HepG2 (cell line): ENCODE data around the gene TGM2. TPM values are rescaled to one million over a fixed set of nuclear protein-coding genes. Genes with fewer than 3 reads are reported as not detected.

Source experiments
- CBX5 ChIP-seq: sonication (generic); formaldehyde crosslinking; IDR thresholded peaks from 2 replicates; pipeline ENCODE4 v1.4.0; 2020; ENCODE audit warnings: missing genetic modification reagents, borderline replicate concordance
- GATAD2A ChIP-seq: IDR thresholded peaks from 2 replicates; pipeline ENCODE4 v1.6.1; 2016
- HES4 ChIP-seq: sonication (generic); formaldehyde crosslinking; IDR thresholded peaks from 2 replicates; pipeline ENCODE4 v1.9.0; 2021; ENCODE audit warnings: mild to moderate bottlenecking, missing genetic modification reagents, borderline replicate concordance
- MAZ ChIP-seq, 2 experiments: sonication (generic) in 1 of 2; formaldehyde crosslinking in 1 of 2; IDR thresholded peaks; 2 replicates each; pipeline versions ENCODE4 v1.5.0 to v1.6.1; 2012 to 2020; ENCODE audit warnings: low read depth in 2 of 2, mild to moderate bottlenecking in 2 of 2, borderline replicate concordance in 1 of 2, improper control_type of control experiment in 1 of 2, low read length in 1 of 2, missing genetic modification reagents in 1 of 2, moderate library complexity in 1 of 2
- MED8 ChIP-seq: sonication (generic); formaldehyde crosslinking; IDR thresholded peaks from 2 replicates; pipeline ENCODE4 v1.8.1; 2023; ENCODE audit warnings: mild to moderate bottlenecking, missing genetic modification reagents; ENCODE audit not compliant: insufficient replicate concordance
- NR1H2 ChIP-seq: sonication (generic); formaldehyde crosslinking; IDR thresholded peaks from 2 replicates; pipeline ENCODE4 v1.8.1; 2022; ENCODE audit warnings: low read depth, missing genetic modification reagents, borderline replicate concordance
- ONECUT2 ChIP-seq: sonication (generic); formaldehyde crosslinking; IDR thresholded peaks from 2 replicates; pipeline ENCODE4 v1.4.0; 2020; ENCODE audit warnings: missing genetic modification reagents
- SP1 ChIP-seq, 2 experiments: fragments of 450-650 bp in 1 of 2; sonication (generic) in 1 of 2; formaldehyde crosslinking in 1 of 2; IDR thresholded peaks; 2 replicates each; pipeline versions ENCODE4 v1.4.0 to v1.6.1; 2016 to 2020; ENCODE audit warnings: missing genetic modification reagents in 1 of 2
- U2AF1 ChIP-seq: fragments of 200-400 bp; formaldehyde crosslinking; optimal IDR thresholded peaks from 2 replicates; pipeline ENCODE3; 2017; ENCODE audit warnings: mild to moderate bottlenecking, low read depth, low read length
- ZFP36 ChIP-seq: fragments of 150-350 bp; IDR thresholded peaks from 2 replicates; pipeline ENCODE4 v1.6.1; 2018; ENCODE audit warnings: borderline replicate concordance, low read length, low read depth; ENCODE audit not compliant: partially characterized antibody
- ZNF136 ChIP-seq: sonication (generic); formaldehyde crosslinking; IDR thresholded peaks from 2 replicates; pipeline ENCODE4 v1.8.1; 2022; ENCODE audit warnings: low read depth, mild to moderate bottlenecking, moderate library complexity, missing genetic modification reagents
- ZNF138 ChIP-seq: sonication (generic); formaldehyde crosslinking; IDR thresholded peaks from 2 replicates; pipeline ENCODE4 v1.5.0; 2020; ENCODE audit warnings: mild to moderate bottlenecking, low read depth, missing genetic modification reagents
- ZNF160 ChIP-seq: sonication (generic); formaldehyde crosslinking; IDR thresholded peaks from 2 replicates; pipeline ENCODE4 v1.8.0; 2022; ENCODE audit warnings: mild to moderate bottlenecking, inconsistent platforms, missing genetic modification reagents
- ZNF546 ChIP-seq: sonication (generic); formaldehyde crosslinking; conservative IDR thresholded peaks from 2 replicates; pipeline ENCODE4 v1.8.1; 2023; ENCODE audit warnings: mild to moderate bottlenecking, missing genetic modification reagents
- ZNF572 ChIP-seq: sonication (generic); formaldehyde crosslinking; IDR thresholded peaks from 2 replicates; pipeline ENCODE4 v1.5.1; 2020; ENCODE audit warnings: mild to moderate bottlenecking, missing genetic modification reagents
- ZNF629 ChIP-seq: sonication (generic); formaldehyde crosslinking; conservative IDR thresholded peaks from 2 replicates; pipeline ENCODE4 v1.5.0; 2020; ENCODE audit warnings: missing genetic modification reagents
- ZNF776 ChIP-seq: sonication (generic); formaldehyde crosslinking; IDR thresholded peaks from 2 replicates; pipeline ENCODE4 v1.4.0; 2020; ENCODE audit warnings: mild to moderate bottlenecking, missing genetic modification reagents
- ZSCAN21 ChIP-seq: sonication (generic); formaldehyde crosslinking; IDR thresholded peaks from 2 replicates; pipeline ENCODE4 v1.8.0; 2022; ENCODE audit warnings: mild to moderate bottlenecking, missing genetic modification reagents, moderate library complexity, borderline replicate concordance
- polyA plus RNA-seq, 8 experiments: library from polyadenylated mRNA; depleted of rRNA in 3 of 8; stranded (reverse) in 7 of 8; unstranded in 1 of 8; fragments of >200 nt; fragmentation: Illumina TruSeq in 4 of 8; extraction: Trizol in 4 of 8; gene quantifications; 2 replicates each; pipeline versions ENCODE4 v1.2.1 to v1.2.3, GENCODE V29; 2011 to 2016; ENCODE audit warnings: low read depth in 4 of 8, missing spikeins in 1 of 8, mixed read lengths in 1 of 8; ENCODE audit not compliant: insufficient read depth in 1 of 8
- total RNA-seq, 5 experiments: library from RNA; depleted of rRNA; stranded (reverse); fragments of >200 nt; fragmentation: Illumina TruSeq; extraction: Trizol; gene quantifications; 2 replicates each; pipeline ENCODE4 v1.2.3, GENCODE V29; 2016; ENCODE audit warnings: low read depth in 1 of 5

Gene TGM2
- total and polyA plus RNA-seq, 2 of the 13 experiments (the other 11 are each of a cell fraction or from before 2014, with no cell fraction given) = 4.2 to 46.4 TPM

- TF ChIP-seq ZNF546 = no peak
- peak; percentile 74 for TF ChIP-seq ZFP36
- no peak for TF ChIP-seq ZNF136
- TF ChIP-seq ZNF776 (CRISPR knock-in tag) = peak; percentile 25; the same call in 1 of the 2 replicates
- TF ChIP-seq ZSCAN21 (CRISPR knock-in tag) = peak; percentile 55; the same call in 1 of the 2 replicates
- no peak for TF ChIP-seq NR1H2 (CRISPR knock-in tag)
- no peak for TF ChIP-seq MAZ (IDR thresholded peaks at IDR 0.05; ENCODE audit: borderline replicate concordance, low read depth, low read length)
- TF ChIP-seq MAZ (CRISPR knock-in tag; IDR thresholded peaks at IDR 0.05; ENCODE audit: low read depth) = 0 out of 2 replicates have a peak, but pooled peaks have one; percentile 30
- 0 out of 2 replicates have a peak, but pooled peaks have one; percentile 6 for TF ChIP-seq CBX5 (CRISPR knock-in tag)
- TF ChIP-seq U2AF1 = no peak
- TF ChIP-seq SP1 (IDR thresholded peaks at IDR 0.05) = no peak
- TF ChIP-seq SP1 (CRISPR knock-in tag; IDR thresholded peaks at IDR 0.05) = no peak
- TF ChIP-seq MED8 (CRISPR knock-in tag) = peak; percentile 29
- TF ChIP-seq GATAD2A (CRISPR knock-in tag) = no peak
- TF ChIP-seq ZNF160 (CRISPR knock-in tag) = 0 out of 2 replicates have a peak, but pooled peaks have one; percentile 4
- TF ChIP-seq ZNF138 = no peak
- no peak for TF ChIP-seq ONECUT2
- peak; percentile 45; the same call in 1 of the 2 replicates for TF ChIP-seq ZNF629 (CRISPR knock-in tag)
- 0 out of 2 replicates have a peak, but pooled peaks have one; percentile 45 for TF ChIP-seq HES4 (CRISPR knock-in tag)
- peak; percentile 48; the same call in 1 of the 2 replicates for TF ChIP-seq ZNF572 (CRISPR knock-in tag)
Observed at GRCh38 chr20:38141889-38142494, 23.1 kb downstream of the TGM2 start (continued).
